Brain microvascular endothelial cell (primary cell): Measurements from ENCODE around the gene MIP.

ENCODE experiments used
- DNase-seq: peaks from one replicate; pipeline ENCODE4 v3.0.0-alpha.2; 2020
- H3K27ac ChIP-seq: fragments of 250-450 bp; sonication (Bioruptor Pico); 2 replicates; pipeline ENCODE4 v1.5.1; 2020; ENCODE audit warnings: mild to moderate bottlenecking, moderate library complexity
- H3K27me3 ChIP-seq: fragments of 250-450 bp; sonication (Bioruptor Pico); replicated peaks from 2 replicates; pipeline ENCODE4 v1.5.1; 2020; ENCODE audit warnings: mild to moderate bottlenecking
- H3K36me3 ChIP-seq: fragments of 250-450 bp; sonication (Bioruptor Pico); replicated peaks from 2 replicates; pipeline ENCODE4 v1.5.1; 2020; ENCODE audit warnings: mild to moderate bottlenecking
- H3K4me3 ChIP-seq: 2 replicates; pipeline ENCODE4 v1.5.1; 2011; ENCODE audit warnings: low read depth, mild to moderate bottlenecking, control low read depth, low read length, moderate library complexity
- in situ Hi-C: cut with HindIII; loops from 2 replicates; pipeline ENCODE4 v1.10.0; 2017; ENCODE audit warnings: low sequenced_read_pairs, low pct_ligation_motif_present
- TF ChIP-seq, protein P1 (sequence below): IDR thresholded peaks from 2 replicates; pipeline ENCODE4 v1.5.1; 2011; ENCODE audit warnings: low read depth, mild to moderate bottlenecking, moderate library complexity, low read length, control low read depth, inconsistent platforms; ENCODE audit errors: missing control alignments

MIP gene

DNA sequence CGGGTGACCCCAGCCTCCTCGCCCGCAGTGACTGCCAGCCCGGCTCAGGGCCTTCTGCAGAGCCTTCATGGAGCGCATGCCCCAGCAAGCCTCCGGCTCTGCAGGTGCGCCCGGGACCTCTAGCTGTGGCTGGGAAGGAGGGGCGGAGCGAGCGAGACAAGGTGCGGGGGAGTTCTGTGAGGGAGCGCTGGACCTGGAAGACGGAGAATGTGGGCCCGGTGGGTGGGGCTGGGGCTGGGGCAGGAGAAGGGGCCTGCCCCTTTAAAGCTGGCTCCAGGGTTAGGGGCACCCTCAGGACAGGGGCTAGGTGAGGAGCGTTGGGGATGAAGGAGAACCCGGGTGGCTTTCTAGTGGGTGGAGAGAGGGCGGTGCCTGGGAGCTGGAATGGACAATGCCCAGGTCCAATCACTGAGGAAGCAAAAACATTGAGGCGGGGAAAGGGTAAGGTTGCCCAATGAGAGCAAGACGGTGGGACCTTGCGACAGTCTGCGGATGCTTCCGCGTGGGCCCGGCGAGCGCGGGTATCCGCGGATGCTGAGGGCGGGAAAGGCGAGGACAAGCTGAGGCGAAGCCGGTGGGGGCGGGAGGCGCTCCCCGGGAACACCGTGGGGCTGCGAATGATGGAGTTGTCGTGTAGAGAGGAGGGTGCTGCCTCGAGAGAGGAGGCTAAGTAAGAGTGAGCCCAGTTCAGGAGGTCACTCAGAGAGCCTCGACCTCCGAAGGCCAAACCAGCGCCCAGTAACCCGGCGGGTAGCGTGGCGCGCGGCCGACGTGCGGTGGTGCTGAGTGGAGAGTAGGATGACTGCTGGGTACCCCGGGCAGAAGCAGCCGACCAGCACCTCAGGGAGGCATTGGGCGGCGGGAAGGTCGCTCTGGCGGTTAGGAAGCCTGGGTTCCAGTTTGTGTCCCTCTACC, 33.8 kb upstream of the MIP start, which contains the start of gene GLS2:
Gene GLS2, minus strand, starts transcription at position 121 of the 915 bp plus-strand sequence. Its CDS starts 43 bp downstream, at position 78.
- peak within 1 kb of the TSS; percentile 46 for H3K4me3 ChIP-seq
- H3K36me3 ChIP-seq, result no peaks in the 10 kb centered on the region
- H3K27me3 ChIP-seq, result peaks cover 23% of the 10 kb centered on the region
- in situ Hi-C loops, result no loop called here
- peak; percentile 75 for DNase-seq
- no peak within 1 kb of the TSS for H3K27ac ChIP-seq
- TF ChIP-seq, protein P1, sequence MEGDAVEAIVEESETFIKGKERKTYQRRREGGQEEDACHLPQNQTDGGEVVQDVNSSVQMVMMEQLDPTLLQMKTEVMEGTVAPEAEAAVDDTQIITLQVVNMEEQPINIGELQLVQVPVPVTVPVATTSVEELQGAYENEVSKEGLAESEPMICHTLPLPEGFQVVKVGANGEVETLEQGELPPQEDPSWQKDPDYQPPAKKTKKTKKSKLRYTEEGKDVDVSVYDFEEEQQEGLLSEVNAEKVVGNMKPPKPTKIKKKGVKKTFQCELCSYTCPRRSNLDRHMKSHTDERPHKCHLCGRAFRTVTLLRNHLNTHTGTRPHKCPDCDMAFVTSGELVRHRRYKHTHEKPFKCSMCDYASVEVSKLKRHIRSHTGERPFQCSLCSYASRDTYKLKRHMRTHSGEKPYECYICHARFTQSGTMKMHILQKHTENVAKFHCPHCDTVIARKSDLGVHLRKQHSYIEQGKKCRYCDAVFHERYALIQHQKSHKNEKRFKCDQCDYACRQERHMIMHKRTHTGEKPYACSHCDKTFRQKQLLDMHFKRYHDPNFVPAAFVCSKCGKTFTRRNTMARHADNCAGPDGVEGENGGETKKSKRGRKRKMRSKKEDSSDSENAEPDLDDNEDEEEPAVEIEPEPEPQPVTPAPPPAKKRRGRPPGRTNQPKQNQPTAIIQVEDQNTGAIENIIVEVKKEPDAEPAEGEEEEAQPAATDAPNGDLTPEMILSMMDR, result no peak

DNA sequence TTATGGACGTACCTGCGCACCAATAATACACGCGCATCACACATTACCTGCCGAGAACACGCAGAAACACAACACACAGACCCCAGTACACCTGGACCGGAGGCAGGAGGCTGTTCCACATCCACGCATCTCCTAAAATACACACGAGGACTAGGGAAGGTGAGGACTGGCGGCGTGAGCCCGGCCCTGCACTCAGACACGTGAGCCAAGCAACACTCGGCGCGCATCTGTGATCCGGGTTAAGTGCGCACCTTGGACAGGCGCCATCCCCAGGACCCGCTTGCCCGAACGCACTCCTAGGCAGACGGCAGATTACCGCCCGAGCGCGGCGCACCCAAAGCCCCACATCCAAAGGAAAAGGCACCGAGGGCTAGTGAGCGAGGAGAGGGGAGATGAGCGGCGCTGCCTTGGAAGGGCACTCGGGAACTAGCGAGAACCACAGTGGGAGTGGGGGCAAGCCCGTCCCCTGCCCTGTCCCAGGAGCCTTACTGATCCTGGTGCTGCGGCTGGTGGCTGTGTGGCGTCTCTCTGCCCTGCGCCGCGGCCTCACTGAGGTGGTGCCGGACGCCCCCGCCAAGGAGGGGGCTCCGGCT, 33.1 kb upstream of the MIP start:
- H3K36me3 ChIP-seq, result no peaks in the 10 kb centered on the region
- no peak for DNase-seq
- H3K27me3 ChIP-seq, result peaks cover 23% of the 10 kb centered on the region
- H3K27ac ChIP-seq, result no peak overlapping the region
- in situ Hi-C loops, result no loop called here
- TF ChIP-seq, protein P1, result no peak
- peak overlapping the region; percentile 46 for H3K4me3 ChIP-seq

DNA sequence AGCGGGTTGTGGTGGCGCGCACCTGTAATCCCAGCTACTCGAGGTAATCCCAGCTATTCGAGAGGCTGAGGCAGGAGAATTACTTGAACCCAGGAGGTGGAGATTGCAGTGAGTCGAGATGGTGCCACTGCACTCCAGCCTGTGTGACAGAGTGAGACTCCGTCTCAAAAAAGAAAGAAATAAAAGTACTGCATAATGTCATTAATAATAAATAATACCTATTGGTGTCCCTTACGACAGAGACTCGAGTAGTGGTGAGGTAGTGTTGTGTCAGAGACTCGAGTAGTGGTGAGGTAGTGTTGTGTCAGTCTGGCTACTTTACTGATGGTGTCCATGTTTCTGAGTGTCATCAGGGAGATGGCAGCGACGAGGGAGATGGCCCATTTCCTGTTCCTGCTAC, 32.2 kb upstream of the MIP start:
- Histone ChIP-seq H3K27ac (no peak overlapping the region), H3K27me3 (peaks cover 23% of the 10 kb centered on the region), H3K4me3 (no peak overlapping the region), H3K36me3 (no peaks in the 10 kb centered on the region)
- DNase-seq, result no peak
- in situ Hi-C loops, result no loop called here
- TF ChIP-seq, protein P1, result no peak

DNA sequence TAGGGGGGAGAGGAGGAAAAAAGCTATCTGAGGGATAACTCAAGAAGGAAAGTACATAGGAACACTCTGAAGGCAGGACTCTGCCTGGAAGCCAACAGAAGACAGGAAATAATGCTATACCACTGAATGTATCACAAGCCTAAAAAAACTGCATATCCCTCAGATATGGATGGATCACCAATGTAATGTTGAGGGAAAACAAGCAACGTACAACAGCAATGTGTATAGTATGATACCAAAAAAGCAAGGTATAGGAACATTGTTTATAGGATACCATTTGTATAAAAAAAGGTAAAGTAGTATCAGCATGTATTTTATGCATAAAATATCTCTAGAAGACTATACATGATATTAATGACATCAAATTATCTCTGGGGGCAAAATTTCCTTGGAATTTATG, 30.1 kb upstream of the MIP start:
- no peak overlapping the region for H3K4me3 ChIP-seq
- DNase-seq, result no peak
- H3K36me3 ChIP-seq, result no peaks in the 10 kb centered on the region
- no peak overlapping the region for H3K27ac ChIP-seq
- peaks cover 16% of the 10 kb centered on the region for H3K27me3 ChIP-seq
- in situ Hi-C loops, result no loop called here
- TF ChIP-seq, protein P1, result no peak

DNA sequence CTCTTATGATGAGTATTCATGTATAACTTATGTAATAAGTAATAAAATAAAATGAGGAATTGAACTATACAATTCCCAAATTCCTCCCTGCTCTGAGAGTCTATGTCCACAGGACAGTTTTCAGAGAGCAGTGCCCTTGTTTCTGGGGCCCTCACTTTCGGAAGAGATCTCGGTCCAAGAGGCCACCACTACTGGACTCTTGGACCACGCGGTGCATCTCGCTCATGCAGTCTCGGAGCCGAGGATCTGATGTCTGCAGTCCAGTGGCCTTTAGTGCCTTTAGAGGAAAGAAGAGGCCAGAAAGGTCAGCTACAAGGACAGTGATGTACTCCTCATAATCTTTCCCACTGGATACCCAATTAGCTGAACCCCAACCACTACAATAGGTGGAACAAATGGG, 25.2 kb upstream of the MIP start:
- TF ChIP-seq, protein P1, result no peak
- Histone ChIP-seq H3K4me3 (no peak overlapping the region), H3K27ac (no peak overlapping the region), H3K36me3 (no peaks in the 10 kb centered on the region), H3K27me3 (no peaks in the 10 kb centered on the region)
- DNase-seq, result no peak
- in situ Hi-C loops, result no loop called here
